Left ventricle myocardium inferior (tissue), 1 donor: ENCODE data around the gene SLC35E4. TPM values are rescaled to one million over a fixed set of nuclear protein-coding genes. Genes with fewer than 3 reads are reported as not detected.

Experiments
- DNase-seq: peaks from one replicate; pipeline ENCODE4 v3.0.0-alpha.2; 2020
- H3K27ac ChIP-seq: fragments of 200-600 bp; replicated peaks from 2 replicates; pipeline ENCODE4 v1.8.0; 2021
- H3K27me3 ChIP-seq: fragments of 200-600 bp; 2 replicates; pipeline ENCODE4 v1.8.0; 2021; ENCODE audit warnings: low read depth
- H3K36me3 ChIP-seq: fragments of 200-600 bp; 2 replicates; pipeline ENCODE4 v1.8.0; 2021
- H3K4me1 ChIP-seq: fragments of 200-600 bp; 2 replicates; pipeline ENCODE4 v1.8.0; 2021
- H3K4me3 ChIP-seq: fragments of 200-600 bp; 2 replicates; pipeline ENCODE4 v1.8.0; 2021; ENCODE audit warnings: mild to moderate bottlenecking, moderate library complexity
- H3K9me3 ChIP-seq: fragments of 200-600 bp; replicated peaks from 2 replicates; pipeline ENCODE4 v1.8.0; 2021
- intact Hi-C: fragments of 100-400 bp; cut with micrococcal nuclease; formaldehyde crosslinking; loops from one replicate; pipeline ENCODE4 v1.11.0; 2022
- total RNA-seq: library from RNA; stranded (reverse); fragmentation: NEBNext Ultra II Directional; extraction: Animal tissue kit (Norgen Biotek cat#: 25700); gene quantifications from one replicate; pipeline ENCODE4 v1.2.1, GENCODE V29; 2021
- TF ChIP-seq, protein P1 (sequence below): fragments of 200-600 bp; IDR thresholded peaks from 2 replicates; pipeline ENCODE4 v1.8.0; 2021; ENCODE audit warnings: antibody characterized with exemption, mild to moderate bottlenecking, borderline replicate concordance
- donor health status: DM: no; HTN: yes; CAD: no; lungs with severe emphysema.

The SLC35E4 gene
- total RNA-seq, 1 donor from 2014 or later, result 3.8 TPM

GRCh38 chr22:30607939-30608338 lies 27.6 kb upstream of the SLC35E4 start:
- Histone ChIP-seq H3K36me3 (peaks cover 21% of the 10 kb centered on the region), H3K4me1 (peaks cover 54% of the 10 kb centered on the region), H3K9me3 (no peaks in the 10 kb centered on the region), H3K27me3 (no peaks in the 10 kb centered on the region), H3K27ac (peak overlapping the region; percentile 88), H3K4me3 (peak overlapping the region; percentile 79)
- intact Hi-C loops, result no loop called here
- TF ChIP-seq, protein P1, sequence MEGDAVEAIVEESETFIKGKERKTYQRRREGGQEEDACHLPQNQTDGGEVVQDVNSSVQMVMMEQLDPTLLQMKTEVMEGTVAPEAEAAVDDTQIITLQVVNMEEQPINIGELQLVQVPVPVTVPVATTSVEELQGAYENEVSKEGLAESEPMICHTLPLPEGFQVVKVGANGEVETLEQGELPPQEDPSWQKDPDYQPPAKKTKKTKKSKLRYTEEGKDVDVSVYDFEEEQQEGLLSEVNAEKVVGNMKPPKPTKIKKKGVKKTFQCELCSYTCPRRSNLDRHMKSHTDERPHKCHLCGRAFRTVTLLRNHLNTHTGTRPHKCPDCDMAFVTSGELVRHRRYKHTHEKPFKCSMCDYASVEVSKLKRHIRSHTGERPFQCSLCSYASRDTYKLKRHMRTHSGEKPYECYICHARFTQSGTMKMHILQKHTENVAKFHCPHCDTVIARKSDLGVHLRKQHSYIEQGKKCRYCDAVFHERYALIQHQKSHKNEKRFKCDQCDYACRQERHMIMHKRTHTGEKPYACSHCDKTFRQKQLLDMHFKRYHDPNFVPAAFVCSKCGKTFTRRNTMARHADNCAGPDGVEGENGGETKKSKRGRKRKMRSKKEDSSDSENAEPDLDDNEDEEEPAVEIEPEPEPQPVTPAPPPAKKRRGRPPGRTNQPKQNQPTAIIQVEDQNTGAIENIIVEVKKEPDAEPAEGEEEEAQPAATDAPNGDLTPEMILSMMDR, result no peak
- DNase-seq, result no peak

- Histone ChIP-seq H3K36me3 (peaks cover 36% of the 10 kb centered on the region), H3K4me1 (peaks cover 51% of the 10 kb centered on the region), H3K27ac (peak overlapping the region; percentile 88), H3K9me3 (no peaks in the 10 kb centered on the region), H3K27me3 (no peaks in the 10 kb centered on the region), H3K4me3 (peak overlapping the region; percentile 79)
- intact Hi-C loops, result no loop called here
- TF ChIP-seq, protein P1, result no peak
- peak; percentile 33 for DNase-seq
Observed at GRCh38 chr22:30609260-30610185, 26.1 kb upstream of the SLC35E4 start.

GRCh38 chr22:30610299-30610698 lies 25.3 kb upstream of the SLC35E4 start:
- peak overlapping the region; percentile 88 for H3K27ac ChIP-seq
- H3K9me3 ChIP-seq, result no peaks in the 10 kb centered on the region
- intact Hi-C loops, result no loop called here
- DNase-seq, result no peak
- H3K4me3 ChIP-seq, result no peak overlapping the region
- H3K4me1 ChIP-seq, result peaks cover 49% of the 10 kb centered on the region
- TF ChIP-seq, protein P1, result no peak
- no peaks in the 10 kb centered on the region for H3K27me3 ChIP-seq
- peaks cover 44% of the 10 kb centered on the region for H3K36me3 ChIP-seq

DNA sequence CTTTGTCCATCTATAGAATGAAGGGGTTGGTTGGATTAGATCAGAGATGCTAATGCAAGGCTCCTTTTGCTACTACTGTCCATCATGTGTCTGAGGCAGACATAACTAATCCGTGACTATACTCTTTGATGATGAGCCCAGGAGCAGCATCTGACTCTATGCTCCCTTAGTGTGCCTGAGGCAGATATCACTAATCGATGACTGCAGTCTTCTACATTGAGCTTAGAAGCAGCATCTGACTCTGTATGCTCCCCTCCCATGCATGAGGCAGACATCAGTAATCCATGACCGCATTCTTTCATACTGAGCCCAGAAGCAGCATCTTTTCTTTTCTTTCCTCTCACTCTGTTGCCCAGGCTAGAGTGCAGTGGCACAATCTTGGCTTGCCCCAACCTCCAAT lies 24.4 kb upstream of the SLC35E4 start:
- H3K4me3 ChIP-seq, result no peak overlapping the region
- no peaks in the 10 kb centered on the region for H3K27me3 ChIP-seq
- H3K4me1 ChIP-seq, result peaks cover 40% of the 10 kb centered on the region
- H3K36me3 ChIP-seq, result peaks cover 52% of the 10 kb centered on the region
- H3K9me3 ChIP-seq, result no peaks in the 10 kb centered on the region
- DNase-seq, result no peak
- H3K27ac ChIP-seq, result no peak overlapping the region
- TF ChIP-seq, protein P1, result no peak
- intact Hi-C loops, result no loop called here

GRCh38 chr22:30612789-30613188 lies 22.8 kb upstream of the SLC35E4 start:
- TF ChIP-seq, protein P1, result no peak
- intact Hi-C loops, result no loop called here
- no peaks in the 10 kb centered on the region for H3K27me3 ChIP-seq
- H3K9me3 ChIP-seq, result no peaks in the 10 kb centered on the region
- H3K27ac ChIP-seq, result no peak overlapping the region
- no peak for DNase-seq
- H3K36me3 ChIP-seq, result peaks cover 60% of the 10 kb centered on the region
- H3K4me3 ChIP-seq, result no peak overlapping the region
- H3K4me1 ChIP-seq, result peaks cover 25% of the 10 kb centered on the region
